Measurements from ENCODE around the gene CGREF1.

GRCh38 chr2:27083410-27084296 is 35.3 kb downstream of the CGREF1 start:
- TF ChIP-seq, protein P1, sequence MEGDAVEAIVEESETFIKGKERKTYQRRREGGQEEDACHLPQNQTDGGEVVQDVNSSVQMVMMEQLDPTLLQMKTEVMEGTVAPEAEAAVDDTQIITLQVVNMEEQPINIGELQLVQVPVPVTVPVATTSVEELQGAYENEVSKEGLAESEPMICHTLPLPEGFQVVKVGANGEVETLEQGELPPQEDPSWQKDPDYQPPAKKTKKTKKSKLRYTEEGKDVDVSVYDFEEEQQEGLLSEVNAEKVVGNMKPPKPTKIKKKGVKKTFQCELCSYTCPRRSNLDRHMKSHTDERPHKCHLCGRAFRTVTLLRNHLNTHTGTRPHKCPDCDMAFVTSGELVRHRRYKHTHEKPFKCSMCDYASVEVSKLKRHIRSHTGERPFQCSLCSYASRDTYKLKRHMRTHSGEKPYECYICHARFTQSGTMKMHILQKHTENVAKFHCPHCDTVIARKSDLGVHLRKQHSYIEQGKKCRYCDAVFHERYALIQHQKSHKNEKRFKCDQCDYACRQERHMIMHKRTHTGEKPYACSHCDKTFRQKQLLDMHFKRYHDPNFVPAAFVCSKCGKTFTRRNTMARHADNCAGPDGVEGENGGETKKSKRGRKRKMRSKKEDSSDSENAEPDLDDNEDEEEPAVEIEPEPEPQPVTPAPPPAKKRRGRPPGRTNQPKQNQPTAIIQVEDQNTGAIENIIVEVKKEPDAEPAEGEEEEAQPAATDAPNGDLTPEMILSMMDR (IDR thresholded peaks at IDR 0.05; ENCODE audit: insufficient read depth, low read length) = no peak
- TF ChIP-seq POLR2AphosphoS5 (IDR thresholded peaks at IDR 0.05; ENCODE audit: low read depth) (no peak), SPI1 (IDR thresholded peaks at IDR 0.05; ENCODE audit: borderline replicate concordance, low read depth) (no peak), GABPA (IDR thresholded peaks at IDR 0.05; ENCODE audit: low read depth) (no peak)
- TF ChIP-seq, protein P2, sequence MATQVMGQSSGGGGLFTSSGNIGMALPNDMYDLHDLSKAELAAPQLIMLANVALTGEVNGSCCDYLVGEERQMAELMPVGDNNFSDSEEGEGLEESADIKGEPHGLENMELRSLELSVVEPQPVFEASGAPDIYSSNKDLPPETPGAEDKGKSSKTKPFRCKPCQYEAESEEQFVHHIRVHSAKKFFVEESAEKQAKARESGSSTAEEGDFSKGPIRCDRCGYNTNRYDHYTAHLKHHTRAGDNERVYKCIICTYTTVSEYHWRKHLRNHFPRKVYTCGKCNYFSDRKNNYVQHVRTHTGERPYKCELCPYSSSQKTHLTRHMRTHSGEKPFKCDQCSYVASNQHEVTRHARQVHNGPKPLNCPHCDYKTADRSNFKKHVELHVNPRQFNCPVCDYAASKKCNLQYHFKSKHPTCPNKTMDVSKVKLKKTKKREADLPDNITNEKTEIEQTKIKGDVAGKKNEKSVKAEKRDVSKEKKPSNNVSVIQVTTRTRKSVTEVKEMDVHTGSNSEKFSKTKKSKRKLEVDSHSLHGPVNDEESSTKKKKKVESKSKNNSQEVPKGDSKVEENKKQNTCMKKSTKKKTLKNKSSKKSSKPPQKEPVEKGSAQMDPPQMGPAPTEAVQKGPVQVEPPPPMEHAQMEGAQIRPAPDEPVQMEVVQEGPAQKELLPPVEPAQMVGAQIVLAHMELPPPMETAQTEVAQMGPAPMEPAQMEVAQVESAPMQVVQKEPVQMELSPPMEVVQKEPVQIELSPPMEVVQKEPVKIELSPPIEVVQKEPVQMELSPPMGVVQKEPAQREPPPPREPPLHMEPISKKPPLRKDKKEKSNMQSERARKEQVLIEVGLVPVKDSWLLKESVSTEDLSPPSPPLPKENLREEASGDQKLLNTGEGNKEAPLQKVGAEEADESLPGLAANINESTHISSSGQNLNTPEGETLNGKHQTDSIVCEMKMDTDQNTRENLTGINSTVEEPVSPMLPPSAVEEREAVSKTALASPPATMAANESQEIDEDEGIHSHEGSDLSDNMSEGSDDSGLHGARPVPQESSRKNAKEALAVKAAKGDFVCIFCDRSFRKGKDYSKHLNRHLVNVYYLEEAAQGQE (IDR thresholded peaks at IDR 0.05; ENCODE audit: insufficient replicate concordance, low read depth) = no peak

All from HL-60 (cell line).